AML-193 (cell line): ENCODE results near the gene PAMR1.
"Not testable (repeated sequence)": the region's sequence is repeated elsewhere in the genome, so short reads cannot be mapped to it uniquely, and the experiment has no call there.

Source experiments
- DNase-seq, 2 experiments: peaks; one replicate each; lab custom pipeline; 2025; lab: John Stamatoyannopoulos, UW

Gene PAMR1

DNA sequence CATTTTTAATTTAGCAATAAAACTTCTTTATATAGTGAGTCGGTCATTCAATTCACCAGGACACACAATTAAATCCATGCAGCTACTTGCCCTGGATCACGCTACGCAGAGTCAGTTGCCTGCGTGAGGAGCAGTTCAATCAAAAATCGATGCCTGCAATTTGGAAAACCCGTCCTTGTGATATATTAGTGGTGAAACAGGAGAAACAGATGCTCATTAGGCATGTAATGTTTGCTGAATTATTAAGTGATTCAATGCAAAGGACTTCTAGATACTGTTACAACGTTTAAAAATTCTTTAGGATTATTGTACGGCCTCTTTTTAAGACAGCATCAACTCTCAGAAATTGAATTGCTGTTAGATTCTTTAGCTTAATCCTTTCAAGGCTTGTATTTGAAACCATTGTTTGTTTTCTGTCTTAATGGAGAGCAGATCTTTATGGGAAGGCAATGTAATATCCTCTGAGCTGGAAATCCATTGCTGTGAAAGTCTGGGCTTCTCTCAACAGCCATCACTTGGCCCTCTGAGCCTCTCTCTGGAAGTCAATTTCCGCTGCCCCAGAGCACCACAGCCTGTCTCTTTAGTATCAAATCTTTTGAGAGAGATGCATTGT, 20.1 kb upstream of the PAMR1 start:
- no peak for DNase-seq

DNA sequence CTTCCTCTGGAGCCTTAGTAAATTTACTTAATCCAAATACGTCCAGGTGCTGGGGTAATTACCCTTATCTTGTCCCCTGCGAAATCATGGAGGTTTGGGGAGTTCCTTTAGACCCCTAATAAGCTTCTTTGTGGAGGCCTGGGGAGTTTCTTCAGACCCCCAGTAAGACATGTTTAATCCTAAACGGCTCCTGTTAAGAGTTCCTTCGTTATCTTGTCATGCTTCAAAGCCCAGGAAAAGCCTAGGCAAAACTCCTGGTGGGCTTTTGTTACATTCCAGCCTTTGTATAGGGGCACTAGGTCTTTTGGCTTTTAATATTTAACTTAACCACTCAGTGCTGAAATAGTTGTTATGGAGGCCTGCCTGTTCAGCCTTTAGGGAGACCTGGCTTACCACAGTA, 18.1 kb upstream of the PAMR1 start:
- DNase-seq, result no peak

DNA sequence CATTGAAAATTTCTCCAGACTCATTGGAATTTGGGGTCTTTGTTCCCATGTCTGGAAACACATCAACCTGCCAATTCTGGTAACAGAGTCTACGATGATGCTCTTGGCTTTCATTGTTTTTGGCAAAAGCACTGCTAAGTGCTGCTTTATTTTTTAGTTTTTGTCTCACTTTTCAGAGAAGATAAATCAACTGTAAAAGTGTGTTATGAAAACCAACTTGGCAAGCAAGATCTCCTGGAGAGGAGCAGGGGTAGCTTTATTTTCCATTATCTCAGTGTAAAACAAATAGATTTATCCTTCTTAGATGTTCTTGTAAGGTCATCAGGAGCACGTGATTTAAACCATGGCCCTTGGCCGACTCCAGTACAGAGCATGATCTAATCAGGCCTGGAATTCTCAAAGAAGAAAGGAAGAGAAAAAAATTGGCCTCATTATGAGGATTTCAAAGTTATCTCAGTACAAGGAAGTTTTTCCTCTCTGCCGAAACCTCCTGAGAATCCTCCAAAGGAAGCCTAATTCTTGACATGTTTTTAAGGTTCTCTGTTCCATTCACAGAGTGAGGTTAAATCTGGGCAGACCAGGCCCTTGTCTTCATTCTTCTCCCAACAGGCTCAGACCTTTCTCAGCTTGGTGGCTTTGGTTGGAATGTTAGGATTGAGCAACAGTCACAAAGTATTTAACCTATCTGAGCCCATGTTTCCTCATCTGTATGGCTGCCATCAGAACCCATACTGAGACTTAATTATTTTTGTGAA, 16.4 kb upstream of the PAMR1 start:
- no peak for DNase-seq

DNA sequence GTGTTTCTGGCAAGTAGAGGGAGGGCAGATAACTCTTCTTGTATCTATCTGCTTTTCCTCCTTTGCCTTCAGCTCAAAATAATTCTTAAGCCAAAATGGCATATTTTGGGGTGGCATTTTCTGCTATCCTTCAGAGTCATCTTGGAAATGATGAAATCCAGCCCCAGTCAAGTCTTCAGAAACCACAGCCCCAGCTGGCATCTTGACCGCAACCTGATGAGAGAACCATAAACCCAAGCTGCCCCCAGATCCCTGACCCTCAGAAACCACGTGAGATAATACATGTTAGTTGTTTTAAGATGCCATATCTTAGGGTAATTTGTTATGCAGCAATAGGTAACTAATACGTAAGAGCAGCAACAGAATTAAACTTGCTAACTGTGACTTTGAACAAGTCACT, 15.1 kb upstream of the PAMR1 start:
- DNase-seq, result no peak

DNA sequence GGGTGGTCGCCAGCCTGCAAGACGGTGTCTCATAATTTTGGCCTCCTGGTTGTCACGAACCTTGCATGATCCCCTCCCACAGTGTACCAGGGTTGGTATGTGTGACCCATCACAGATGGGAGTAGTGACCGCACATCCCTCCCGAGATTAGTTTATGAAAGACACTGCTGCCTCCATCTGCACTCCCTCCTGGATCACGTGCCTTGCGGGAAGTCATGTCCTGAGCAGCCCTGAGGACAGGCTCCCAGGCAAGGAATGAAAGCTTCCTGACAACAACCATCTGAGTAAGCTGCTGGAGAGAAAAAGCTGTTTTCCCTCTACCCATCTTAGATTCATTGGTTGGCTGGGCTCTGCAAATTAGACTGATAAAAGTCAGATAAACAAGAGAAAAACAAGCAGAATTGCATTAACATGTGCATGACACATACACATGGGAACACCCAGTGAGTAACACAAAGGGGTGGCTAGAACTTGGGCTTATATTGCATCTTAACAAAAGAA, 14.4 kb upstream of the PAMR1 start:
- DNase-seq, result no peak

DNA sequence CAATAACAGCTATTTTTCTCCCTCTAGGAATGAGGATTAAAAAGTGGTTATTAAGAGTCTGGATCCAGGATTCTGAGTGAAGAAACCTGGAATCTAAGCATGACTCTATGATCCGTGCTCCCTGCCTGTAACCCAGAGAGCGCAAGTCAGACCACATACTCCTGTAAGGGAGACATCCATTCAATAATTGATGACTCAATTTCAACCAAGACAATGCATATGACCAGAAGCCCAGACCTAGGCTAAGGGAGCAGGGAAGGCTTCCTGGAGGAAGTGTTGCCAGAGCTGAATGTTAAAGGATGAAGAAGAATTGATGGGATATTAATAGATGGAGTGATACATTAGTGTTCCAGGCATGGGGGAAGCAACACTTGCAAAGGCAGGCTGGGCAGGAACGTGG, 13.8 kb upstream of the PAMR1 start:
- DNase-seq, result no peak

DNA sequence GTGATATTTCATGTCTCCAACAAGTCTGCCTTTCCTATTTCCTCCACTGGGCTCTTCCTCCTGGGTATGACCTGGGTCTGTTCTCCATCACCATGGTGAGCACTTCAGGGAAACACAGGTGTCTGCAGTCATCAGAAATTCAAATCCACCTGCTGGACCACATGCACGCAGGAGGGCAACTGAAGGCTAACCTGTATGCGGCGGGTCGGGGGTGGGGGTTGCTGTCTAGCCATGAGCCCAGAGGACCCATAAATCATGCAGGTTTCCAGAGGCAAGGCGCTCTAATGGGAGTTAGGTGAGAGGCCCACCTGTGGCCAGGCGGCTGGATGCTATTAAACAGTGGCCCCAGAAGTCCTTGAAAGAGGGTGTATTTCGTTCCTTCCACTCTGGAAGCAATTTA, 11.1 kb upstream of the PAMR1 start:
- no peak for DNase-seq

DNA sequence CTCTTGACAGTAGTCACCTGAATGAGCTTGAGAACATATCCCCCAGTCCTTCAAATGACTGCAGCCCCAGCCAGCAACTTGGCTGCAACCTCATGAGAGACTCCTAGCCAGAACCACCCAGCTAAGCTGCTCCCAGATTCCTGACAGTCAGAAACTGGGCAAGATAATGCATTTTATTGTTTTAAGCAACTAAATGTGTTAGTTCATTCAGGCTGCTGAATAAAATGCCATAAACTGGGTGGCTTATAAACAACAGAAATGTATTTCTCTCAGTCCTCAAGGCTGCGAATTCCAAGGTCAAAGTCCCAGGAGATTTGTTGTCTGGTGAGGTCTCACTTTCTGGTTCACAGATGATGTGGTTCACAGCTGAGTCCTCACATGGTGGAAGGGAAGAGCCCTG, 5.8 kb upstream of the PAMR1 start:
- no peak for DNase-seq

DNA sequence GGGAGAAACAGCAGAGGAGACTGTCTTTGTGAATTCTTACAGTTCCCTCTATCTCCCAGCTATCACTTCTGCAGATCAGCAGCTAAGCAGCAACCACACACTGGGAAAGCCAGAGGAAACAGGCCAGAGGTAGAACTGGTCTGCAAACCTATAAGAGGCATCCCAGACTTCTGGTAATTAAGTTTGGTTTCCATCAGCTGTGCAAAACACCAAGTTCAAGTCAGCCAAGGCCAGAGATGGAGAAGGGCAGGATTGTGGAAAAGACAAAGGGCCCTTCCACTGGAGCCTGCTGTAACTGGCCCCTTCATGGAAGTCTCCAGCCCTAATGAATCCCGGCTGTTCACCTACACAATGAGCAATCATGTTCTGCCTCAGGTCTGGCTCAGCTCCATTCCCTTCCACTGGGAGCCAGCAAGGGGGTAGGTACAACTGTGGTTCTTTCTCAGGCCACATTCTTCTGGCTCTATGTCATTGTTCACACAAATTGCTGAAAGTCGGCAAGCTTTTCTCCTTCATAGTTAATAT, 4.6 kb upstream of the PAMR1 start:
- DNase-seq, result no peak

DNA sequence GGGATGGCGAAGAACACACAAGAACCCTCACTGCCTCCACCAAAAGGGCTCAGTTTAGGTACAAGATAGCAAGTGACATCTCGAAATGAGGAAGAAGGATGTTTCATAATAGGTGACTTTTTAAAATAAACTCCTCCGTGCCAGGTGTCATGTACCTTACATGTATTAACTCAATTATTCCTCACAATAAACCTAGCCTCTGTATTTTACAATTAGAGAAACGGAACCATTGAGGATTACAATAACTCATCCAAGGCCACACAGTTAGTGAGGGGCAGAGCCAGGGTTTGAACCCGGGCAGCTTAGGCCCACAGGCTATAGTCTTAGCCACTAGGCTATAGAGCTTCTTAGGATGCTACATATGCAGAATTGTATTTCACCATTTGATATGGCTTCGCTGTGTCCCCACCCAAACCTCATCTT, 965 bp upstream of the PAMR1 start:
- DNase-seq, result no peak

DNA sequence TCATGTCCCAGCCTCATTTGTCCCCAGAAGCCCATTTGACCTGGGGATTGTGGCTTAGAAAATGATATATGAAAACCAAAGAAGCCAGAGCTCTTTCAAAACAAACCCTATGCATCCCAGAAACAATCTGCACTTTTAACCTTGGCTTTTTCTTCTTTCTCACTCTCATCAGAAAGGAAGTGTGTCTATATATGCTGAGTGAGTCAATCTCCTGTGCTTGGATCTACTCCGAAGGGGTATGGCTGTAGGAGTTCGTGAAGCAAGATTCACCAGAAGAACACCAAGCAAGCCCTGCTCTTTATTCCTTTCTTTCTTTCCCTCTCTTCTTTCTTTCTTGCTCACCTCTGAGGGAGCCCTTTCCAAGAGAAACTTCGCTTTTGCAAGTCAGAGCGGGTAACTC, 636 bp downstream of the PAMR1 start:
- no peak for DNase-seq

DNA sequence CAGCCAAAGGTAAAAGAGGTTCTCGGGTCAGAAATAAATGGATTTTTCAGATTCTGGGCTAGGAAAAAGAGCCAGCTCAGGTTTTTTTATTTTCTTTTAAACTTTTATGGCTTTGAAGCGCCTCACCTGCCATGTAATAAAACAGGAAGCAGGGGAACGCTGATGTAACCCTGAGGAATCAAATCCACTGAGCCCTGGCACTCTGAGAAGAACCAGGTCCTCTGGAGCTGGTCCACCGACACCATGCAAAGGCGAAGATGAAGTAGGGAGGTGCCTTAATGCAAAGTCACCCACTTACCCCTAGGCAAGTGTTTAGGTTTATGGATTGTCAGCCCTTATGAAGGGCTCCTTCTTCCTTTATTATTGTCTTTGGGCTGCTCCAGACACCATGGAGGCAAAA, 1.6 kb downstream of the PAMR1 start:
- DNase-seq, result no peak

DNA sequence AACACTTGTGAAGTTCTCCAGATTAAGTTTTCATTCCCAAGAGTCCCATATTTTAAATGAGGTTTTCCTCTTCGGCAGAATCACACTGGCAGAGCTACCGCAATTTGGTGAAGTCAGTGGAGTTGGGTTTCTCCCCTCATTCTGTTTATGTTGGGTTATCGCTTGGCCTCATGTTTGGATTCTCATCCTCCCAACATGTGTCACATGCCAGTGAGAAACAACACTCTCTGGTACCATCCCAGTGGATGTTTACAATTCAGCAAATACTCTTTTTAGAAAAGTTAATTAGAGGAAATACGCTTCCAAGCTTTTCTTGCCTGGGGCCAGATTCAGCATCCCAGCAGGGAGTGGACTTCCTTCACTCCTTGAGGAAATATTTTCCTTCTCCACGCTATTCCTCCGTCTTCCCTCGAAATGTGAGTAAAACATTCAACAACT, 2.1 kb downstream of the PAMR1 start:
- DNase-seq, result no peak

DNA sequence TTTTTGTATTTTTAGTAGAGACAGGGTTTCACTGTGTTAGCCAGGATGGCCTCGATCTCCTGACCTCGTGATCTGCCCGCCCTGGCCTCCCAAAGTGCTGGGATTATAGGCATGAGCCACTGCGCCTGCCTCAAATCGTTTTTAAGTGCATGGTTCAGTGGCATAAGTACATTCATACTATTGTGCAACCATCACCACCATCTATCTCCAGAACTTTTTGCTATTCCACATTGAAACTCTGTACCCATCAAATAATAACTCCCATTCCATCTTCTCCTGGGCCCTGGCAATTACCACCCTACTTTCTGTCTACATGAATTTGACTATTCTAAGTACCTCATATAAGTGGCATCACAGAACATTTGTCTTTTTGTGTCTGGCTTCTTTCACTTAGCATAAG, 3.3 kb downstream of the PAMR1 start:
- DNase-seq, result not testable (repeated sequence)

DNA sequence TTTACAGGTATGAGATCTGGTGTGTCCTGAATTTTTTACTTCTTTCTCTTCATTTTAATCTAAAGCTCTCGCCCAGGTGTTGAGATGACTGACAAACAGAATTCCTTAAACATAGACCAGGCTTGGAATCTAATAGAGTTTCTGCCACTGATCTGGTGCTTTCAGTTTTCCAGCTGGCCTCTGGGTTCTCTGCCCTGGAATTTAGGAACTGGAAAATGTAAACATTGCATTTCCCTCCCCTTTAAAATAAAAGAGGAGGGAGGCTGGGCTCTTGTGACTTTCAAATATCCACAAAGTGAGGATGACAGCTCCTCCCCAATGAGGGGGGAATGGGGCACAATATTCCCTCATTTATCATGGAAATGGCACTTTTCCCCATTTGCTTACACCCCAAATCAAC, 5.0 kb downstream of the PAMR1 start:
- no peak for DNase-seq

DNA sequence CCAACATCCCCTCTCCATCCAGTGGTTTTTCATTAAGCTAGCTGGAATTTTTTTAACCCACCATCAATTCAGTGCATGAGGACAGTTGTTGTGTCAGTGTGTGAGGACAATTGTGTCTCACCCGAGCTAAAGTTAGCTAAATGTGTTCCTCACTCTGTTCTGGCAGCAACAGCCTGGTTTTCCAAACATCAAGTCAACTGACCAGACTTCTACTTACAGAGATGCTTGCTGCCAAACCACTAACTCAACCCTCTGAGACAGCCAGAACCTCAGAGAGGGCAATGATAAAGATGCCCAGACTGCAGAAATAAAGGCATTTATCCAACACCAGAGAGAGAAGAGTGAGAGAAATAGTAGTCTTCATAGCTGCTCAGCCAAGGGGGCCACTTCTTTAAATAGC, 6.7 kb downstream of the PAMR1 start:
- DNase-seq, result no peak

DNA sequence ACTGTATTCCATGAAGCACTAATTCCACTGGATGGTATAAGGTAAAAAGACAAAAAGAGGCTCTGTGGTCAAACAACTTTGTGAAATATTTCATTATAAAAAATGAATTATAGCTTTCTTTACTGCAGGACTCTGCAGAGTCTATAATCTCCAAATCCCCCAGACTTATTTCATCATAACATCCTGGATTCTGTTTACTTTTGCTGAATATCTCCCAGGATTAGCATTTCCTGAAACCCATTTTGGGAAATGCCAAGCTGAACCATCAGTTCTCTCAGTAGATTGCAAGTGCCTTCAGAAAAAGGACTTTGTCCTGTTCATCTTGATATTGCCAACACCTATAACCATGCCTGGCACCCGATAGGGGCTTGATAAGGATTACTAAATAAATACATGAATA, 7.9 kb downstream of the PAMR1 start:
- no peak for DNase-seq

DNA sequence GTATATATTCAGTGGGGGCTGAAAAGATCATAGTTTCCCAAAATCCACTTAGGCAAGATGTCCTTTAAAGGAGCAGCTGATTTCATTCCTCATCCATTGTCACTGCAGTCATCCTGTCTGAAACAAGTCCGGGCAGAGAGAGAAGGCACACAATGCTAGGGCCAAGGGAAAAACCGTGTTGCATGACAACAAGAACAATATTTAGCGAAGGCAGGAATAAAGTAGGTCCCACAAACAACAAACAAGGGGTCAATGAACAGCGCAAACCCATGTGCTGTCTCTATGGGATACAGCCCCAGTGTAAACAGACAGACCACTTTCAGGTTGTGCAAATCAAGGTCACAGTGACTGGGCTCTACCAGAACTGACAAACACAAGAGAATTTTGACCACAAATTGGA, 9.0 kb downstream of the PAMR1 start:
- no peak for DNase-seq

DNA sequence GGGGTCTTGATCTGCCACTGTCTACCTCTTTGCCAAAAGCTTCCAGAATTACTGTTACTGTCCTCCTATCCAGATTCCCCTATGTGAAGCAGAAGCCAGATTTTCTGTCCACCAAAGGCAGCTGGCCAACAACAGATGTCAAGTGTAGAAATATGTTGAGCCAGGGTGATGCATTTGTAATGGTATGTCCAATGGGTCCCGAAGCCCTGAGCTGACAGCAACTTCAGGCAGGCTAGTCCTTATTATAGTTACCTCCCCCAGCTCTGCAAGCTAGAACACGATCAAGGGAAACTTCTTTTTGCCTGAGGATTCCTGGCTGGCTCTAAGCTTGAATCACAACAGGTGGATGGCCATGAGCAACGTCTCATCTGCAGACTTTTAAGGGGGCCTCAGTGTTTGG, 10.2 kb downstream of the PAMR1 start:
- DNase-seq, result no peak

DNA sequence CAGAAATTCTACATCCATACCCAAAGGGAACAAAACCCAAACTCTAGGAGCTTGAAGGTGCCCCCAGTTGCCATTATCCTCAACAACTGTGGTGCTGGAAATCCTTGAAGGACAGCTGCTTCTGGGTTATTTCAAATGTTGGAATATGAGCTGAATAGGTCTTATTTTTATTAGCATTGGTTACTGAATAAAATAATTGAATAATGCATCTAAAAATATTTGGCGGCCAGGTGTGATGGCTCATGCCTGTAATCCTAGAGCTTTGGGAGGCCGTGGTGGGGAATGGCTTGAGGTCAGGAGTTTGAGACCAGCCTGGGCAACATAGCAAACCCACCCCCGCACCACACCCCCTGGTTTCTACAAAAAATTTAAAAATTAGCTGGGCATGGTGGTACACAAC, 10.9 kb downstream of the PAMR1 start:
- no peak for DNase-seq

DNA sequence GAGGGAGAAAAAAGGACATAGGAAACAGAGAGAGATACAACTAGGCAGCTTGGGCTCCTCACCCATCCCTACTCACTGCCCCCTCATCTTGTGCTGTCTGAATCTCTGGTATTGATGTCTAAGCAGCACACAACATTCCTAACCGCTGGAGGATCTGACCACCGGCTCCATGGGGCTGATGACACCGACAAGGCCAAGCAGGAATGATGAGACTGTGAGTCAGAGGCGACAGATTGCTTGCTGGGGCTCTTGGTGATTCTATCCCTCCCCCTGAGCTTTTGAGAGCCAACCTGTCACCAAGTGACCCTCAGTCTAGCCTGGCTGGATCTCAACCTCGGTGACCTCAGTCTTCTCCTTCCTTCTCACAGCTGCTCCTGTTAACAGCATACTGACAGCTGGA, 13.8 kb downstream of the PAMR1 start:
- no peak for DNase-seq

DNA sequence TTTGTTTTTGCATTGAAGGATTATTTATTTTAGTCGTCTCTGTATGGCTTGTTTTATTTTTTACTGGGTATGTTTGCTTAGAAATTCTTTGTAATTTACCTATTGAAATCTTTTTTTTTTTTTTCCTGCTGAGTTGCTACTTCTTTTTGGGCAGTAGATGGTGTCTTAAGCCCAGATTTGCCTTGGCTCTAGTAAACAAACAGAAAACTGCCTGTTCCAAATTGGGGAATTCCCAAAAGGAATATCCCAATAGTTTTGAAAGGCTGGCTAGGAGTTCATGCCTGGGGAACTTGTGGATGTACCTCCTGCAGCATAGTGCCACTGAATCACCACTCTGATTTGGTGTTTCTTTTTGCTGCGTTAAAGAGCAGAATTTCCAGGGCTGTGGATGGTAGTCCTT, 17.7 kb downstream of the PAMR1 start:
- no peak for DNase-seq

DNA sequence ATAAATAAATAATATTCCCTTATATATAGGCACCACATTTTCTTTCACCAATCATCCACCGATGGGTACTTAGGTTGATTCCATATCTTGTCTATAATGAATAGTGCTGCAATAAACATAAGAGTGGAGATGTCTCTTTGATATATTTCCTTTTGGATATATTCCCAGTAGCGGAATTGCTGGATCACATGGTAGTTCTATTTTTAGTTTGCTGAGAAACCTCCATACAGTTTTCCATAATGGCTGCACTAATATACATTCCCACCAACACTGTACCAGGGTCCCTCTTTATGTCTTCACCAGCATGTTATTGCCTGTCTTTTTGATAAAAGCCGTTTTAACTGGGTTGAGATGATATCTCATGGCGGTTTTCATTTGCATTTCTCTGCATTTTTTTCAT, 23.6 kb downstream of the PAMR1 start:
- DNase-seq, result no peak

DNA sequence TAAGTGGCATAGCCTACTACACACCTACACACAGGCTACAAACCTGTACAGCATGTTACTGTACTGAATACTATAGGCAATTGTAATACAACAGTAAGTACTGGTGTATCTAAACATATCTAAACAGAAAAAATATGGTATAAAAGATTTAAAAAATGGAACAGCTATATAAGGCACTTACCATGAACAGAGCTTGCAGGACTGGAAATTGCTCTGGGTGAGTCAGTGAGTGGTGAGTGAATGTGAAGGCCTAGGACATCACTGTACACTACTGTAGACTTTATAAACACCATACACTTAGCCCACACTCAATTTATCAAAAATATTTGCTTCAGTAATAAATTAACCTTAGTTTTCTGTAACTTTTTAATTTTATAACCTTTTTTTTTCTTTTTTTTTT, 24.7 kb downstream of the PAMR1 start:
- DNase-seq, result no peak
